Left renal pelvis (tissue), 4 donors: ENCODE measurements around the gene HSP90AA1. TPM values are rescaled to one million over a fixed set of nuclear protein-coding genes. Genes with fewer than 3 reads are reported as not detected.
"Not testable (repeated sequence)": the region's sequence is repeated elsewhere in the genome, so short reads cannot be mapped to it uniquely, and the experiment has no call there.

Source experiments
- DNase-seq, 4 donors: peaks; one replicate each; pipeline ENCODE4 v3.0.0-alpha.2; 2013; ENCODE audit warnings: low read depth in 4 of 4, low spot score in 3 of 4
- polyA plus RNA-seq, 4 donors: library from polyadenylated mRNA; unstranded; fragments of 120-200 nt; gene quantifications; one replicate each; pipeline ENCODE4 v1.2.1, GENCODE V29; 2013; ENCODE audit not compliant: insufficient read length in 4 of 4

The HSP90AA1 gene
- polyA plus RNA-seq, 4 donors, result 424 to 884 (median 751) TPM

GRCh38 chr14:102074415-102074964 lies 12.4 kb downstream of the HSP90AA1 start:
- DNase-seq, result no peak

GRCh38 chr14:102071283-102071998 lies 15.4 kb downstream of the HSP90AA1 start:
- no peak for DNase-seq

GRCh38 chr14:102066041-102066451 lies 20.8 kb downstream of the HSP90AA1 start:
- no peak for DNase-seq

- not testable (repeated sequence) for DNase-seq
Observed at GRCh38 chr14:102064590-102064989, 22.3 kb downstream of the HSP90AA1 start.

- no peak for DNase-seq
Observed at GRCh38 chr14:102063808-102064429, 22.9 kb downstream of the HSP90AA1 start.

GRCh38 chr14:102063109-102063807 lies 23.6 kb downstream of the HSP90AA1 start:
- DNase-seq, result peak in 3 of 4 donors; percentile 46 to 76 (median 72)

- peak in 1 of 4 donors; percentile 12 for DNase-seq
Observed at GRCh38 chr14:102058961-102059360, 27.9 kb downstream of the HSP90AA1 start.

- DNase-seq, result no peak
Observed at GRCh38 chr14:102058146-102058545, 28.7 kb downstream of the HSP90AA1 start.

- no peak for DNase-seq
Observed at GRCh38 chr14:102057480-102058114, 29.2 kb downstream of the HSP90AA1 start.

GRCh38 chr14:102056694-102057442 lies 30.0 kb downstream of the HSP90AA1 start:
- DNase-seq, result no peak

GRCh38 chr14:102055181-102055901 lies 31.5 kb downstream of the HSP90AA1 start:
- DNase-seq, result no peak

- no peak for DNase-seq
Observed at GRCh38 chr14:102052522-102052921, 34.3 kb downstream of the HSP90AA1 start.

- no peak for DNase-seq
Observed at GRCh38 chr14:102050625-102051024, 36.2 kb downstream of the HSP90AA1 start.

- no peak for DNase-seq
Observed at GRCh38 chr14:102050026-102050405, 36.8 kb downstream of the HSP90AA1 start.

- no peak for DNase-seq
Observed at GRCh38 chr14:102049258-102050025, 37.4 kb downstream of the HSP90AA1 start.

- DNase-seq, result no peak
Observed at GRCh38 chr14:102047808-102048540, 38.9 kb downstream of the HSP90AA1 start.

GRCh38 chr14:102046337-102047278 lies 40.2 kb downstream of the HSP90AA1 start:
- DNase-seq, result peak in 3 of 4 donors; percentile 45 to 56 (median 48)
